ENCODE data around the gene TBC1D3E.
"Not testable (repeated sequence)": the region's sequence is repeated elsewhere in the genome, so short reads cannot be mapped to it uniquely, and the experiment has no call there.

TBC1D3E gene

DNA sequence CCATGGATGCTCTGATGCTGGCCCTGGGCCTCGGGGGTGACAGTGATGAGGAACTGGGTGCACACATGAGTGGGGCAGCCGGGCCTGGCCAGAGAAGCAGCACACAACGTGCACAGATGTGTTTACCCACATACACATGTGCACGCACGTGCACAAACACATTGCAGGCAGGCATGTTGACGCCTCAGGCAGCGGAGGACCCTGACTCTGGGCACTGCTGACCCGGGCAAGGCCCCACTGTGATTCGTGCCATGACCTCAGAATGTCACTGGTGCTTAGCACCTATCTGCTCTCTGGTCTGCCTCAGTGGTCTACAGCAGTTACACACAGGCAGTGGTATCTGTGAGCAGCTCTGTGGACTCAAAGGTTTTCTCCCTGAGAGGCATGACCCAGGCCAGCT is at the start of gene TBC1D3E:
Gene TBC1D3E (plus strand): TSS at position 301 of the 400 bp plus-strand sequence. CDS start 1,545 bp downstream, outside the sequence.
- not testable (repeated sequence) for DNase-seq

- DNase-seq, result not testable (repeated sequence)
These were observed 40.4 kb upstream of the TBC1D3E start for GRCh38 chr17:38087344-38087743.

DNA sequence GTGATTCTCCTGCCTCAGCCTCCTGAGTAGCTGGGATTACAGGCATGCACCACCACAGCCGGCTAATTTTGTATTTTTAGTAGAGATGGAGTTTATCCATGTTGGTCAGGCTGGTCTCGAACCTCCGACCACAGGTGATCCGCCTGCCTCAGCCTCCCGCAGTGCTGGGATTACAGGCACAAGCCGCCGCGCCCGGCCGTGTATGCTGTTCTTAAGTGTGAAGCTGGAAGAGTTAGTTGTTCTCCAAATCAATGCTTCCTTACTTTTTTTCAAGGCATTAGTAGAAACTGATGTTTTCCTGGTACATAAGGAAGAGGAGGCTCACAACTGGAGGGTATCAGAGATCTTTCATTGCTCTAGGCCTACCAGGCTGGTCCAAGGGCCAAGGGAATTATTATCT is 39.6 kb upstream of the TBC1D3E start:
- not testable (repeated sequence) for DNase-seq

- not testable (repeated sequence) for DNase-seq
These were observed 33.6 kb upstream of the TBC1D3E start for GRCh38 chr17:38094059-38094694.

DNA sequence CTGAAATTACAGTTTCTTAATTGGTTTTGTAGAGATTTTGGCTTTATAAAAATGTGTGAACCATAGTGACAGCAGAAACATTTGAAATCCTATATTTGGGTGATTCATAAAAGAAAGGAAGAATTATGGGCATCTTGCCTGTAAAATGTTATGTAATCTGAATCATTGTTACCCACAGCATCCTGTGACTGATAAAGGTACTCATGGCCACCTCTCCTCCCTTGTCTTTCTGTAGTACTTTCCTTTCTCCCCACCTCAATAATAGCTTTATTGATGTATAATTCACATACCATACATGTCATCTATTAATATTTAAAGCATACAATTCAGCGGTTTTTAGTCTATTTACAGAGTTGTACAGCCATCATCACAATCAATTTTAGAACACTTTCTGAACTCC is 28.5 kb upstream of the TBC1D3E start:
- DNase-seq, result not testable (repeated sequence)

DNA sequence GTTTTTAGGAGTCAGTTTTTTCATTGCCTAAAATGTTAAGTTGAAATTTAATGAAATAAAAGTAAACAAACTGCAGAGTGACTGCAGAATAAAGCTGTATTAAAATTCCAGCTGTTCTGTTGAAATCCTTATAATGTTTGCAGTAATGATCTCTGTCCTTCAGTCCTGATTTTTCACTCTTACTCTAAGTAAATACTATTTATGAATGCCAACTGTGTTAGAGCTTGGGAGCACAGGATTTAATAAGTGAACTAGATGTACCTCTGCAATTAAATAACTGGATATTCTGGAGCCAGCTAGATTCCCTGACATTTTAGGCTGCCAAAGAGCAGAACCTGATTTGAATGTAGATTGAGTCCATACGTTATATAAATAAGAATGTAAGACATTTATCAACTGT is 7.9 kb upstream of the TBC1D3E start:
- DNase-seq, result not testable (repeated sequence)

DNA sequence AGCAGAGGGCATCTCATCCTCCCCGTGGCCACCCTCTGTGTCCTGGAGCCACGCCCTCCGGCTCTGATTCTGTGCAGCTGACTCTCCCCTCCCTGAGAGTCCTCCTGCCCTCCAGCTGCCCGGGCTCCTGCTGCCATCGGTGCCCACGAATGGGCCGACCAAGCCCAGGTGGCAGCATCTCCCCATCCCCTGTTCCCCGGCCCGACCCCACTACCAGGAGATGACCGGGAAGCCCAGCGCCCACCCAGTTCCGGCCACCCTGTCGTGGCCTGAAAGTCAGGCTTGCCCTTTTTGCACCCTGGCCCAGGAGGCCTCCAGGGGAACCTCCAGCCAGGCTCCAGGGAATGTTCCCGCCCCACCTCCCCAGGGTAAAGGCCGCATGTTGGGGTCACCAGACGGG is 7.1 kb downstream of the TBC1D3E start:
- DNase-seq, result not testable (repeated sequence)
